Heart left ventricle (tissue), 16 donors: ENCODE data around the gene LUZP2. TPM values are rescaled to one million over a fixed set of nuclear protein-coding genes. Genes with fewer than 3 reads are reported as not detected.

ENCODE experiments used
- ATAC-seq, 4 donors: fragments of 200-7000 bp; cut with Tn5 transposase; one replicate each; pipeline ENCODE4 v1.9.1; 2020 to 2022; ENCODE audit warnings: moderate library complexity in 4 of 4, mild to moderate bottlenecking in 3 of 4, moderate number of reproducible peaks in 1 of 4
- DNase-seq, 5 donors: peaks; one replicate each; pipeline ENCODE4 v3.0.0-alpha.2; 2020
- H3K27ac ChIP-seq, 12 donors: fragments of 200-600 bp; sonication (generic) in 4 of 12; one replicate each; pipeline versions ENCODE4 v1.5.0 to v1.8.0; 2016 to 2022; ENCODE audit warnings: mild to moderate bottlenecking in 2 of 12
- H3K27me3 ChIP-seq, 9 donors: fragments of 200-600 bp; sonication (generic) in 2 of 9; one replicate each; pipeline versions ENCODE4 v1.5.1 to v1.8.0; 2016 to 2022; ENCODE audit warnings: mild to moderate bottlenecking in 3 of 9
- H3K36me3 ChIP-seq, 9 donors: fragments of 200-600 bp; sonication (generic) in 2 of 9; one replicate each; pipeline versions ENCODE4 v1.5.0 to v1.8.0; 2018 to 2022; ENCODE audit warnings: mild to moderate bottlenecking in 2 of 9
- H3K4me1 ChIP-seq, 12 donors: fragments of 200-600 bp; sonication (generic) in 4 of 12; one replicate each; pipeline versions ENCODE4 v1.5.0 to v1.8.0; 2016 to 2022; ENCODE audit warnings: mild to moderate bottlenecking in 3 of 12
- H3K4me3 ChIP-seq, 12 donors: fragments of 200-600 bp; sonication (generic) in 4 of 12; one replicate each; pipeline versions ENCODE4 v1.5.0 to v1.8.0; 2017 to 2022; ENCODE audit warnings: mild to moderate bottlenecking in 9 of 12, moderate library complexity in 4 of 12
- H3K9me3 ChIP-seq, 12 donors: fragments of 200-600 bp; sonication (generic) in 4 of 12; one replicate each; pipeline versions ENCODE4 v1.5.0 to v1.8.0; 2016 to 2022; ENCODE audit warnings: mild to moderate bottlenecking in 1 of 12
- CTCF ChIP-seq, 12 donors: fragments of 200-600 bp; sonication (generic) in 4 of 12; IDR thresholded peaks; one replicate each; pipeline versions ENCODE4 v1.5.0 to v1.8.0; 2018 to 2022; ENCODE audit warnings: antibody characterized with exemption in 12 of 12, mild to moderate bottlenecking in 5 of 12
- POLR2A ChIP-seq, 2 donors: fragments of 450-650 bp; IDR thresholded peaks; one replicate each; pipeline ENCODE4 v1.6.1; 2017; ENCODE audit warnings: antibody characterized with exemption in 2 of 2, mild to moderate bottlenecking in 2 of 2, moderate library complexity in 2 of 2
- WGBS, 4 donors: extraction: QIAGEN DNeasy Blood & Tissue Kit in 2 of 4; methylation state at CpG; one replicate each; pipeline versions ENCODE4 v1.1.5 to v1.1.7; 2013 to 2018; 5-methylcytosine and 5-hydroxymethylcytosine counted together
- intact Hi-C, 10 donors: fragments of 100-400 bp; cut with DNase I; formaldehyde crosslinking; loops; one replicate each; pipeline versions ENCODE4 v1.11.1 to v1.14.2; 2022
- polyA plus RNA-seq, 2 donors: library from polyadenylated mRNA; stranded (reverse); fragments of 200-250 nt; gene quantifications; one replicate each; pipeline ENCODE4 v1.2.3, GENCODE V29; 2013
- total RNA-seq, 9 donors: library from RNA; depleted of rRNA in 2 of 9; stranded (reverse); fragments of >200 nt in 2 of 9; fragmentation: NEBNext Ultra II Directional in 3 of 9; extraction: Animal tissue kit (Norgen Biotek cat#: 25700) in 3 of 9; gene quantifications; one replicate each; pipeline versions ENCODE4 v1.1.0 to v1.2.4, GENCODE V29; 2016 to 2023
- donor health status: ischemic (EF 13 %, LVEDD 7.1; RV severe dilation, severe dysfunction).
- donor health status: healthy with polysubstance abuse.
- donor health status: DM: no; HTN: yes; CAD: no.
- donor health status: DM: no; HTN: no; CAD: no.
- donor health status: ischemic (EF 25% LVEDD 6.9; RV normal size, moderate dysfunction).
- donor health status: ischemic (EF 25% LVEDD 5.7; RV mildly dilated, moderate dysfunction).
- donor health status: healthy.
- donor health status: DM: yes; HTN: yes; CAD: no.
- donor health status: ischemic (EF 35%, LVEDD 5.7; RV mildly dilated, moderate dysfunction).
- donor health status: nonischemic (EF 11% LVEDD 7.7; RV severe dilation, severe dysfunction).
- donor health status: DM: yes; HTN: yes; CAD: no.
- donor health status: PGD.
- donor health status: ischemic (EF 29% LVEDD 5.4; RV normal size, mild dysfunction).
- donor health status: nonischemic (EF 23%, LVEDD 6.1; RV moderate dilation, normal function).

LUZP2 gene
- total and polyA plus RNA-seq, 11 donors, result 0.11 to 0.30 (median 0.17) TPM; not detected in 7

DNA sequence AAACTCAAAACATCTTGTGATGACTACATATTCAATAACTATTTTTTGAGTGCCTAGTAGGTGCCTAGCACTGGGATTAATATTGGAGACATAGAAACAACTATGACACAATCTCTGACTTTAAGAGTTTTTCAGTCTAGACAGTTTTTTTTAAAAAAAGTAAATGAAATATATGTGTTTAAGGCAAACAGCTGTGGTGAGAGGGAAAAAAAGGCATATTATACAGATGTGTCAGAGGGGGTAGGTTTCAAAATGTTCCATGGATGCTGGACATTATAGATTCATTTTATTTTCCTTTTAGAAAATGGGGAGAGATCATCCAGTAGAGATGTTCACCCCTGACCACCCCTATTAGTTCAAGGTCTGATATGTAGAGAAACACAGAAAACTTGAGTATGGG, 90.8 kb downstream of the LUZP2 start:
- no peak for TF ChIP-seq CTCF (IDR thresholded peaks at IDR 0.05)
- no peak for TF ChIP-seq POLR2A (IDR thresholded peaks at IDR 0.05)
- intact Hi-C loops, result loop anchor here in 1 of 10 donors (5.0 kb wide), 1 partner anchor 50 kb away; no protein-coding TSS in a partner anchor
- Histone ChIP-seq H3K9me3 (no peaks in the 10 kb centered on the region), H3K27me3 (no peaks in the 10 kb centered on the region), H3K4me1 (no peaks in the 10 kb centered on the region), H3K36me3 (no peaks in the 10 kb centered on the region), H3K4me3 (no peak overlapping the region), H3K27ac (no peak overlapping the region)
- no peak for ATAC-seq
- no peak for DNase-seq

DNA sequence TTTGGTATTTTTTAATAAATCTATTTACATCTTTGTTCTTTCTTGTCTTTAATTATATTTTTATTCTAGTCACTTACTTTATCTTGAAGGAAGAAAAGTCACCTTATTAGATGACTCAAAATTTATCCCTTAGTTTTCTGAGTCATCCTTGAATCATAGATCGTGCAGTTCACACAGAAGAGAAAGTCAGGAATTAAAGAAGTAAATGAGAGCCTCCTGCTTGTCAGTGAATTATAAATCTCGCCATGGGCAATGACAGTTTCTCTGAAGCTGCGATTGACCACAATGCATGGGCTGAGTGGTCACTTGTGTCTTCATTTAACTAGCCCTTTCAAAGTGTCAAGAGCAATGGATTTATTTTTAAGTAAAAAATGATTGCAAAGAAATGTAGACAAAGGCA, 91.2 kb downstream of the LUZP2 start:
- H3K36me3 ChIP-seq, result no peaks in the 10 kb centered on the region
- H3K9me3 ChIP-seq, result no peaks in the 10 kb centered on the region
- H3K4me1 ChIP-seq, result no peaks in the 10 kb centered on the region
- TF ChIP-seq CTCF (IDR thresholded peaks at IDR 0.05) (no peak), POLR2A (IDR thresholded peaks at IDR 0.05) (no peak)
- ATAC-seq, result no peak
- no peak for DNase-seq
- intact Hi-C loops, result loop anchor here in 1 of 10 donors (5.0 kb wide), 1 partner anchor 49 kb away; no protein-coding TSS in a partner anchor
- no peak overlapping the region for H3K27ac ChIP-seq
- no peak overlapping the region for H3K4me3 ChIP-seq
- no peaks in the 10 kb centered on the region for H3K27me3 ChIP-seq
- WGBS, 4 donors, result 82 to 86% (median 82%) methylated on average over 3 of the region's 3 CpGs

DNA sequence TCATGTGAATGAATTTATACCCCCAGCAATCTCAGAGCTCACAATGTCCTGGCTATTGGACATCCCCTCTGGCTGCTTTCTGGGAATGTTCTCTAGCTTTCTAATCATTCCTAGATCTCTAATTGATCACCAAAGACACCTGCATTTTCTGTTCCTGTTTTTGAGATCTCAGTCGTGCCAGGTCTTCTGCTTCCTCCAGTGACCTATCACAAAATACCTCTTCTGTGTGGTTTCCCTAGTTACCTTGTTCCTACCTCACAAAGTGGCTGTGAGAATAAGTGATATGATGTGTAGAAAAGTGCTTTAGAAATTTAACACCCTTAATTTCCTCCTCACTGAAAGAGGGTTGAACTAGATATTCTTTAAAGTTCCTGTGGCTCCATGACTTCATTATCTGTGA, 92.2 kb downstream of the LUZP2 start:
- ATAC-seq (no peak), DNase-seq (no peak)
- Histone ChIP-seq H3K4me3 (no peak overlapping the region), H3K4me1 (no peaks in the 10 kb centered on the region), H3K36me3 (no peaks in the 10 kb centered on the region), H3K27me3 (no peaks in the 10 kb centered on the region), H3K27ac (no peak overlapping the region), H3K9me3 (no peaks in the 10 kb centered on the region)
- TF ChIP-seq POLR2A (IDR thresholded peaks at IDR 0.05), result no peak
- TF ChIP-seq CTCF (IDR thresholded peaks at IDR 0.05), result no peak
- 51 to 71% (median 55%) methylated on average over 1 of the region's 1 CpG for WGBS, 4 donors
- intact Hi-C loops, result loop anchor here in 1 of 10 donors (5.0 kb wide), 1 partner anchor 48 kb away; no protein-coding TSS in a partner anchor

DNA sequence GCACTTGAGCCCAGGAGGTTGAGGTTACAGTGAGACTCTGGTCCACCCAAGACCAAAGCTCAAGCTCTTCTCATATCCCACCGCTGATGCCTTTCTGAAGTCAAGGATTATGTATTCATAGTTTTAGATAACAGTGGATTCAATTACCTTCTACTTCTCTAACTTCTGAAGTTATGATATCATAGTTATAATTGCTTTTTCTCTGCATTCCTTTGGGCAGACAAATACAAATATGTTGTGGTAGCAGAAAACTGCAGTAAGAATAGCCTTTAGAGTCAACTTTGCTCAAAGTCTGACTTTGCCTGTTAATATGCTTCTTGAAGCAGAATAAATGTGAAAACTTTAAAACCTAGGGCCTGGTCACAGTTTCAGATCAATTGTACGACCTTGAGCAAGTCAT, 94.4 kb downstream of the LUZP2 start:
- DNase-seq (no peak), ATAC-seq (no peak)
- intact Hi-C loops, result no loop called here
- no peaks in the 10 kb centered on the region for H3K36me3 ChIP-seq
- no peaks in the 10 kb centered on the region for H3K27me3 ChIP-seq
- H3K4me1 ChIP-seq, result no peaks in the 10 kb centered on the region
- no peaks in the 10 kb centered on the region for H3K9me3 ChIP-seq
- H3K4me3 ChIP-seq, result no peak overlapping the region
- WGBS, 4 donors, result 68 to 82% (median 79%) methylated on average over 2 of the region's 2 CpGs
- no peak for TF ChIP-seq CTCF (IDR thresholded peaks at IDR 0.05)
- TF ChIP-seq POLR2A (IDR thresholded peaks at IDR 0.05), result no peak
- no peak overlapping the region for H3K27ac ChIP-seq
